ENCODE measurements around the gene HSD17B2. TPM values are rescaled to one million over a fixed set of nuclear protein-coding genes. Genes with fewer than 3 reads are reported as not detected.

HSD17B2 gene
- total and polyA plus RNA-seq, 7 donors: 0.16 to 0.19 TPM; not detected in 5

DNA sequence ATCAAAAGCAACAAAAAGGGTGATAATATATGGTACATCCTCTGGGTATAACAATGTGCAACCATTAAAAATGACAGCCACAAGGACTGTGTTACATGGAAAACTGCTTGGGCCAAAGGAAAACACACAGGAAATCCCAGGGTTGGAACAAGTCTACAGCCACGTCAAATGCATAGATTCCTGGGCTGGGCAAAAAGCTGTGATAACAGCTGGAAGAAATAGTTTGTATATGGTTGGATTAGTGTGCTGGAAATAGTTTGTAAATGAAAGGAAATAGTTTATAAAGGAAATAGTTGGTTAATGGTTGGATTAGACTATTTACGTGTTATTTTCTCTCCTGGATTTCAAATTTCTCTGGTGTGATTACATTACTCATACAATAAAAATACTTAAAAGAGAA lies 2.6 kb downstream of the HSD17B2 start:
- intact Hi-C loops (cut with DNase I): no loop called here
- no peaks in the 10 kb centered on the region for H3K9me3 ChIP-seq

DNA sequence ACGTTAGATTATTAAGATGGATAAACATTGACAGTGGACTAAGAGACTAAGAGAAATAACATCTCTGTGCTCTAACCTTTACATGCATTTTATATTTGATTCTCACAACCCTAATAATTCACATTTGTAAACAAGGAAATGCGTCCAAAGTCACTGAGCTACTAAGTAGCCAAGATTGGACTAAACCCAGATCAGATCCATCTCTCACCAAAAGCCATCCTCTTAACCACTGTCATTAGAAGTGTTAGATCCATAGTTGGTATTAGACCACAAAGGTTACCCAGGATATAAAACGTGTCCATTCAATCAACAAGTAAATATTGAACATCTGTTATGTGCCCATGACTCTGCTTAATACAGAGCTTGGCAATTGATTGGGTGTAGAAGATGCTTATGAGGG lies 5.2 kb downstream of the HSD17B2 start:
- no peaks in the 10 kb centered on the region for H3K4me1 ChIP-seq
- no peak for ATAC-seq
- TF ChIP-seq, protein P1, sequence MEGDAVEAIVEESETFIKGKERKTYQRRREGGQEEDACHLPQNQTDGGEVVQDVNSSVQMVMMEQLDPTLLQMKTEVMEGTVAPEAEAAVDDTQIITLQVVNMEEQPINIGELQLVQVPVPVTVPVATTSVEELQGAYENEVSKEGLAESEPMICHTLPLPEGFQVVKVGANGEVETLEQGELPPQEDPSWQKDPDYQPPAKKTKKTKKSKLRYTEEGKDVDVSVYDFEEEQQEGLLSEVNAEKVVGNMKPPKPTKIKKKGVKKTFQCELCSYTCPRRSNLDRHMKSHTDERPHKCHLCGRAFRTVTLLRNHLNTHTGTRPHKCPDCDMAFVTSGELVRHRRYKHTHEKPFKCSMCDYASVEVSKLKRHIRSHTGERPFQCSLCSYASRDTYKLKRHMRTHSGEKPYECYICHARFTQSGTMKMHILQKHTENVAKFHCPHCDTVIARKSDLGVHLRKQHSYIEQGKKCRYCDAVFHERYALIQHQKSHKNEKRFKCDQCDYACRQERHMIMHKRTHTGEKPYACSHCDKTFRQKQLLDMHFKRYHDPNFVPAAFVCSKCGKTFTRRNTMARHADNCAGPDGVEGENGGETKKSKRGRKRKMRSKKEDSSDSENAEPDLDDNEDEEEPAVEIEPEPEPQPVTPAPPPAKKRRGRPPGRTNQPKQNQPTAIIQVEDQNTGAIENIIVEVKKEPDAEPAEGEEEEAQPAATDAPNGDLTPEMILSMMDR (IDR thresholded peaks at IDR 0.05): no peak
- H3K4me3 ChIP-seq: no peak overlapping the region
- no peaks in the 10 kb centered on the region for H3K9me3 ChIP-seq
- H3K36me3 ChIP-seq (ENCODE audit: insufficient read depth in 1 of 2, low read depth in 1 of 2): no peaks in the 10 kb centered on the region
- 68 to 79% (median 78%) methylated on average over 3 of the region's 3 CpGs for WGBS, 3 donors
- intact Hi-C loops (cut with DNase I): no loop called here
- H3K27ac ChIP-seq: no peak overlapping the region
- H3K27me3 ChIP-seq (ENCODE audit: insufficient read depth in 3 of 3, low read length in 2 of 3): no peaks in the 10 kb centered on the region
- DNase-seq: no peak

More for the DNA sequence above, 2.6 kb downstream of the HSD17B2 start:
- no peak for DNase-seq
- TF ChIP-seq, protein P1 (IDR thresholded peaks at IDR 0.05): no peak
- Histone ChIP-seq H3K36me3 (ENCODE audit: insufficient read depth in 1 of 2, low read depth in 1 of 2) (no peaks in the 10 kb centered on the region), H3K4me1 (no peaks in the 10 kb centered on the region), H3K27ac (no peak overlapping the region), H3K27me3 (ENCODE audit: insufficient read depth in 3 of 3, low read length in 2 of 3) (no peaks in the 10 kb centered on the region), H3K4me3 (no peak overlapping the region)
- no peak for ATAC-seq
- 12 to 15% (median 13%) methylated on average over 2 of the region's 2 CpGs for WGBS, 3 donors

DNA sequence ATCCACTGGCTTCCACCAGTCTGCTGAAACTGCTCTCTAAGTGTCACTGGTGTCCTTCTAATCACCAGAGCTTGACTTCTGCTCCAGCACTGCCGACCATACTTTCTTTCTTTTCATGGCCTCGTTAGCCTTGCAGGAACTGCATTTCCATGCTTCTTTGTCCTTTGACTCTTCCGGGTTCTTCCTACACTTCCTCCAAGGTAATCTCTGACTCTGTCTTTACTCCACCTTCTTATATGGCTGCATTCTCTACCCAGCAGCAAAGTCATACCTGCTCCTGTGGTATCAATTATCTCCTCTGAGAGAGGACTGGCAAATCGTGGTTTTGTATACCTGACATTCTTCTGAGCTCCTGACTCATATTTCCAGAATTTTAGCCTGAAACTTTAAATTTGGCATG lies 6.5 kb downstream of the HSD17B2 start:
- TF ChIP-seq, protein P1 (IDR thresholded peaks at IDR 0.05): no peak
- Histone ChIP-seq H3K4me1 (no peaks in the 10 kb centered on the region), H3K9me3 (no peaks in the 10 kb centered on the region), H3K27ac (no peak overlapping the region), H3K4me3 (no peak overlapping the region), H3K27me3 (ENCODE audit: insufficient read depth in 3 of 3, low read length in 2 of 3) (no peaks in the 10 kb centered on the region), H3K36me3 (ENCODE audit: insufficient read depth in 1 of 2, low read depth in 1 of 2) (no peaks in the 10 kb centered on the region)
- DNase-seq: no peak
- WGBS, 3 donors: 77 to 86% (median 79%) methylated on average over 4 of the region's 4 CpGs
- intact Hi-C loops (cut with DNase I): no loop called here
- no peak for ATAC-seq

DNA sequence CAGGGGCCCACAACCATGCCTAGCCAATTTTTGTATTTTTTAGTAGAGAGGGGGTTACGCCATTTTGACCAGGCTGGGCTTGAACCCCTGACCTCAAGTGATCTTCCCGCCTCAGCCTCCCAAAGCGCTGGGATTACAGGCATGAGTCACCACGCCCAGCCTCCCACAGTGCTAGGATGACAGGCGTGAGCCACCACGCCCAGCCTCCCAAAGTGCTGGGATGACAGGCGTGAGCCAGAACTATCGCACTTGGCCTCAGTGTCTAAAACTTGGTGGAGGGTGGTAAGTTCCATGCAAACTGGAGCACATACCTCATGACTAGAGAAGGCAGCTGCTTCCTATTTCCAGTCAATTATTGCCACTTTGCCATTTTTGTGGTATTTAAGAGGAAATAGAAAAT lies 7.1 kb downstream of the HSD17B2 start:
- WGBS, 3 donors: 82 to 89% (median 86%) methylated on average over 8 of the region's 8 CpGs
- Histone ChIP-seq H3K36me3 (ENCODE audit: insufficient read depth in 1 of 2, low read depth in 1 of 2) (no peaks in the 10 kb centered on the region), H3K27ac (no peak overlapping the region), H3K4me3 (no peak overlapping the region), H3K4me1 (no peaks in the 10 kb centered on the region), H3K9me3 (no peaks in the 10 kb centered on the region), H3K27me3 (ENCODE audit: insufficient read depth in 3 of 3, low read length in 2 of 3) (no peaks in the 10 kb centered on the region)
- intact Hi-C loops (cut with DNase I): no loop called here
- DNase-seq: no peak
- TF ChIP-seq, protein P1 (IDR thresholded peaks at IDR 0.05): no peak
- no peak for ATAC-seq

DNA sequence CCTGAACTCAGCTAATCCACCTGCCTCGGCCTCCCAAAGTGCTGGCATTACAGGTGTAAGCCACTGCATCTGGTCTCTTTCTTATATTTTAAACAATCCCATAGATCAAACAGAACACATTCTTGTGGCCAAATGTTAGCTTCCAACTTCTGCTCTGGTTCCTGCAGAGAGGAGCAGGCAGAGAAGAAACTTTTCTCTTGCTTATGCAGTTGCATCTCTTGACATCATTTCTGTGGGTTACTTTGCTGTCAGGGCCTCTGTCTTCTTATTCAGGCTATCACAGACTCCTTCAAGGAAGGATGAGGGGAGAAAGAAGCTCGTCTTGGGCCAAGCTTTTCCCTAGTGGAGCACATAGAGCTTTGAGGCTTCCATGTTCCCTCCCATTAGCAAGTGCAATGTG lies 7.8 kb downstream of the HSD17B2 start:
- no peak for ATAC-seq
- Histone ChIP-seq H3K4me1 (no peaks in the 10 kb centered on the region), H3K36me3 (ENCODE audit: insufficient read depth in 1 of 2, low read depth in 1 of 2) (no peaks in the 10 kb centered on the region), H3K4me3 (no peak overlapping the region), H3K27ac (no peak overlapping the region), H3K9me3 (no peaks in the 10 kb centered on the region), H3K27me3 (ENCODE audit: insufficient read depth in 3 of 3, low read length in 2 of 3) (no peaks in the 10 kb centered on the region)
- intact Hi-C loops (cut with DNase I): no loop called here
- WGBS, 3 donors: 76 to 90% (median 86%) methylated on average over 2 of the region's 2 CpGs
- TF ChIP-seq, protein P1 (IDR thresholded peaks at IDR 0.05): no peak
- no peak for DNase-seq

All from psoas muscle (tissue), 8 donors.